PC-9 (cell line): ENCODE measurements around the gene SLC44A4. TPM values are rescaled to one million over a fixed set of nuclear protein-coding genes. Genes with fewer than 3 reads are reported as not detected.
"Not testable (repeated sequence)": the region's sequence is repeated elsewhere in the genome, so short reads cannot be mapped to it uniquely, and the experiment has no call there.

ENCODE experiments used
- BruUV-seq: library from RNA; stranded (reverse); fragments of 400-500 nt; replicated peaks from 2 replicates; lab custom pipeline; 2021; lab: Mats Ljungman, UMichigan
- CTCF ChIA-PET: fragments of 300-600 bp; sonication (Branson Sonifier 250); formaldehyde crosslinking; loops from one replicate; lab custom pipeline; 2022; ENCODE audit warnings: antibody characterized with exemption; lab: Charles Lee
- POLR2A ChIA-PET: fragments of 300-600 bp; sonication (Branson Sonifier 250); formaldehyde crosslinking; loops from one replicate; lab custom pipeline; 2022; ENCODE audit warnings: antibody characterized with exemption; ENCODE audit not compliant: unreplicated experiment; lab: Charles Lee
- DNase-seq, 2 experiments: peaks; one replicate each; pipeline versions ENCODE4 v3.0.0 to v3.0.0-alpha.2; 2015 to 2022; ENCODE audit warnings: mixed read lengths in 1 of 2
- H2AFZ ChIP-seq: fragments of 200-600 bp; sonication (generic); 2 replicates; pipeline ENCODE4 v1.8.1; 2017; ENCODE audit warnings: antibody characterized with exemption
- H3F3A ChIP-seq: fragments of 200-600 bp; sonication (generic); 2 replicates; pipeline ENCODE4 v1.8.1; 2017; ENCODE audit warnings: antibody characterized with exemption, mild to moderate bottlenecking, low read depth; ENCODE audit not compliant: insufficient read depth
- H3K27ac ChIP-seq: fragments of 200-600 bp; sonication (generic); 2 replicates; pipeline ENCODE4 v1.6.1; 2016; ENCODE audit warnings: mixed run types
- H3K27me3 ChIP-seq: fragments of 200-600 bp; sonication (generic); 2 replicates; pipeline ENCODE4 v1.6.1; 2016; ENCODE audit warnings: low read depth, mixed run types; ENCODE audit not compliant: insufficient read depth
- H3K36me3 ChIP-seq: fragments of 200-600 bp; sonication (generic); 2 replicates; pipeline ENCODE4 v1.6.1; 2016; ENCODE audit warnings: low read depth, mixed run types
- H3K4me1 ChIP-seq: fragments of 200-600 bp; sonication (generic); replicated peaks from 2 replicates; pipeline ENCODE4 v1.6.1; 2016; ENCODE audit warnings: mixed run types; ENCODE audit not compliant: insufficient read depth
- H3K4me2 ChIP-seq: fragments of 200-600 bp; sonication (generic); 2 replicates; pipeline ENCODE4 v1.6.1; 2017; ENCODE audit warnings: mixed run types
- H3K4me3 ChIP-seq: fragments of 200-600 bp; sonication (generic); 2 replicates; pipeline ENCODE4 v1.6.1; 2016; ENCODE audit warnings: mixed run types
- H3K79me2 ChIP-seq: fragments of 200-600 bp; sonication (generic); 2 replicates; pipeline ENCODE4 v1.6.1; 2017; ENCODE audit warnings: low read depth, mixed run types
- H3K9me2 ChIP-seq: fragments of 200-600 bp; sonication (generic); 2 replicates; pipeline ENCODE4 v1.8.1; 2017; ENCODE audit warnings: mild to moderate bottlenecking; ENCODE audit not compliant: insufficient read depth
- H3K9me3 ChIP-seq: fragments of 200-600 bp; sonication (generic); 2 replicates; pipeline ENCODE4 v1.8.1; 2016; ENCODE audit warnings: low read depth; ENCODE audit not compliant: insufficient read depth
- H4K20me1 ChIP-seq: fragments of 200-600 bp; sonication (generic); 2 replicates; pipeline ENCODE4 v1.8.1; 2017; ENCODE audit not compliant: insufficient read depth
- CTCF ChIP-seq: fragments of 200-600 bp; sonication (generic); conservative IDR thresholded peaks from 2 replicates; pipeline ENCODE4 v1.6.1; 2017; ENCODE audit warnings: mixed run types, antibody characterized with exemption, mild to moderate bottlenecking, moderate library complexity
- EZH2 ChIP-seq: fragments of 200-600 bp; sonication (generic); IDR thresholded peaks from 2 replicates; pipeline ENCODE4 v1.8.0; 2017; ENCODE audit warnings: antibody characterized with exemption, low read depth
- intact Hi-C: fragments of 100-400 bp; cut with micrococcal nuclease; formaldehyde crosslinking; loops from one replicate; pipeline ENCODE4 v1.10.0; 2022; ENCODE audit not compliant: unreplicated experiment
- total RNA-seq: library from RNA; stranded (reverse); gene quantifications from 2 replicates; pipeline ENCODE4 v1.2.3, GENCODE V29; 2021

SLC44A4 gene
- total RNA-seq, 1 experiment from 2014 or later: 44.4 TPM

- H3K36me3 ChIP-seq: no peaks in the 10 kb centered on the region
- ChIA-PET POLR2A (interaction anchor here (0.6 kb wide), 3 partner anchors 40 to 222 kb away, joined by 3 to 6 read pairs (median 3); partner anchors contain the start of gene FKBPL), CTCF (no interaction called here)
- no peaks in the 10 kb centered on the region for H3K79me2 ChIP-seq
- DNase-seq: no peak
- no peaks in the 10 kb centered on the region for H3K27me3 ChIP-seq
- H3F3A ChIP-seq: peaks cover 20% of the 10 kb centered on the region
- peaks cover 23% of the 10 kb centered on the region; the same call in 1 of the 2 replicates for H3K4me1 ChIP-seq
- H3K4me2 ChIP-seq: no peak overlapping the region
- TF ChIP-seq EZH2: no peak
- TF ChIP-seq CTCF: no peak
- no peaks in the 10 kb centered on the region for H4K20me1 ChIP-seq
- intact Hi-C loops: no loop called here
- H3K27ac ChIP-seq: no peak overlapping the region
- H3K4me3 ChIP-seq: no peak overlapping the region
- H3K9me3 ChIP-seq: no peaks in the 10 kb centered on the region
- BruUV-seq: no TSS peak
- H2AFZ ChIP-seq: no peak overlapping the region
- no peaks in the 10 kb centered on the region for H3K9me2 ChIP-seq
These were observed 30.0 kb upstream of the SLC44A4 start for GRCh38 chr6:31908791-31909190.

GRCh38 chr6:31908255-31908654 lies 29.5 kb upstream of the SLC44A4 start:
- BruUV-seq, POLR2A ChIA-PET, CTCF ChIA-PET, H3K9me2 ChIP-seq, H2AFZ ChIP-seq, H3K4me2 ChIP-seq, H4K20me1 ChIP-seq, H3K9me3 ChIP-seq, H3K79me2 ChIP-seq, H3K36me3 ChIP-seq, DNase-seq, H3K27ac ChIP-seq, intact Hi-C loops, H3K4me3 ChIP-seq, H3K27me3 ChIP-seq: not testable (repeated sequence)
- peaks cover 22% of the 10 kb centered on the region for H3F3A ChIP-seq
- H3K4me1 ChIP-seq: peaks cover 23% of the 10 kb centered on the region; the same call in 1 of the 2 replicates

GRCh38 chr6:31907158-31907813 lies 28.5 kb upstream of the SLC44A4 start:
- Histone ChIP-seq H3K27ac (no peak overlapping the region), H3K36me3 (no peaks in the 10 kb centered on the region), H2AFZ (no peak overlapping the region), H3K9me3 (no peaks in the 10 kb centered on the region), H4K20me1 (no peaks in the 10 kb centered on the region), H3K9me2 (no peaks in the 10 kb centered on the region), H3K79me2 (no peaks in the 10 kb centered on the region), H3K4me1 (peaks cover 28% of the 10 kb centered on the region; the same call in 1 of the 2 replicates), H3F3A (peaks cover 31% of the 10 kb centered on the region), H3K27me3 (no peaks in the 10 kb centered on the region), H3K4me2 (no peak overlapping the region), H3K4me3 (no peak overlapping the region)
- intact Hi-C loops: no loop called here
- ChIA-PET POLR2A (interaction anchor here (0.6 to 0.7 kb wide), 3 partner anchors 38 to 132 kb away, joined by 3 to 6 read pairs (median 4); partner anchors contain the start of gene CFB), CTCF (interaction anchor here (0.6 kb wide), 2 partner anchors 63 to 181 kb away, joined by 4 to 7 read pairs; no protein-coding TSS in a partner anchor)
- no peak for DNase-seq
- BruUV-seq: no TSS peak
- no peak for TF ChIP-seq CTCF
- no peak for TF ChIP-seq EZH2

- H3K9me3 ChIP-seq, H3K27me3 ChIP-seq, H3K27ac ChIP-seq, H2AFZ ChIP-seq, H3K9me2 ChIP-seq, H4K20me1 ChIP-seq, H3K4me3 ChIP-seq, BruUV-seq, intact Hi-C loops, DNase-seq, H3K36me3 ChIP-seq, H3K4me2 ChIP-seq, H3K79me2 ChIP-seq: not testable (repeated sequence)
- ChIA-PET CTCF (interaction anchor here (0.6 kb wide), 1 partner anchor 182 kb away, joined by 7 read pairs; no protein-coding TSS in a partner anchor), POLR2A (interaction anchor here (0.6 kb wide), 1 partner anchor 133 kb away, joined by 4 read pairs; no protein-coding TSS in a partner anchor)
- peaks cover 27% of the 10 kb centered on the region; the same call in 1 of the 2 replicates for H3K4me1 ChIP-seq
- peaks cover 31% of the 10 kb centered on the region for H3F3A ChIP-seq
These were observed 27.9 kb upstream of the SLC44A4 start for GRCh38 chr6:31906727-31907126.
